H9 (cell line): ENCODE measurements around the gene PLXNA4. TPM values are rescaled to one million over a fixed set of nuclear protein-coding genes. Genes with fewer than 3 reads are reported as not detected.

Experiments used
- DNase-seq: peaks from one replicate; pipeline ENCODE4 v3.0.0-alpha.2; 2017
- H2AFZ ChIP-seq: one replicate; pipeline ENCODE4 v1.6.1; 2013; ENCODE audit warnings: mild to moderate bottlenecking, low read length, control low read depth, moderate library complexity
- H2AK5ac ChIP-seq: 2 replicates; pipeline ENCODE4 v1.6.1; 2013; ENCODE audit warnings: low read length, control low read depth, mixed read lengths; ENCODE audit not compliant: insufficient read length
- H2BK120ac ChIP-seq: one replicate; pipeline ENCODE4 v1.6.1; 2013; ENCODE audit warnings: low read depth, mild to moderate bottlenecking, low read length, control low read depth, inconsistent platforms; ENCODE audit not compliant: poor library complexity, severe bottlenecking
- H2BK12ac ChIP-seq: 2 replicates; pipeline ENCODE4 v1.6.1; 2013; ENCODE audit warnings: low read length, control low read depth, mixed read lengths, low read depth; ENCODE audit not compliant: insufficient read length
- H2BK15ac ChIP-seq: 2 replicates; pipeline ENCODE4 v1.6.1; 2013; ENCODE audit warnings: low read depth, low read length, control low read depth
- H2BK20ac ChIP-seq: one replicate; pipeline ENCODE4 v1.6.1; 2013; ENCODE audit warnings: low read depth, mild to moderate bottlenecking, low read length, control low read depth, inconsistent platforms; ENCODE audit not compliant: poor library complexity, severe bottlenecking
- H2BK5ac ChIP-seq: 2 replicates; pipeline ENCODE4 v1.6.1; 2013; ENCODE audit warnings: low read length, control low read depth, mixed read lengths; ENCODE audit not compliant: insufficient read length
- H3K14ac ChIP-seq: 2 replicates; pipeline ENCODE4 v1.6.1; 2013; ENCODE audit warnings: low read length, control low read depth; ENCODE audit not compliant: insufficient read depth
- H3K18ac ChIP-seq: 2 replicates; pipeline ENCODE4 v1.6.1; 2013; ENCODE audit warnings: low read depth, mild to moderate bottlenecking, mixed read lengths, low read length, control low read depth; ENCODE audit not compliant: insufficient read length
- H3K23ac ChIP-seq: 2 replicates; pipeline ENCODE4 v1.6.1; 2013; ENCODE audit warnings: low read length, control low read depth, mixed read lengths, low read depth; ENCODE audit not compliant: insufficient read length
- H3K23me2 ChIP-seq: 2 replicates; pipeline ENCODE4 v1.6.1; 2013; ENCODE audit warnings: low read depth, mild to moderate bottlenecking, mixed read lengths, low read length, control low read depth; ENCODE audit not compliant: insufficient read length, poor library complexity, severe bottlenecking
- H3K27ac ChIP-seq: 2 replicates; pipeline ENCODE4 v1.5.1; 2013; ENCODE audit warnings: low read length, control low read depth, mixed read lengths, low read depth; ENCODE audit not compliant: insufficient read length
- H3K27me3 ChIP-seq: 2 replicates; pipeline ENCODE4 v1.6.1; 2013; ENCODE audit warnings: low read length, control low read depth, inconsistent platforms; ENCODE audit not compliant: insufficient read depth
- H3K4ac ChIP-seq: 2 replicates; pipeline ENCODE4 v1.6.1; 2013; ENCODE audit warnings: low read depth, mild to moderate bottlenecking, control low read depth, inconsistent platforms, low read length, moderate library complexity
- H3K4me1 ChIP-seq: 2 replicates; pipeline ENCODE4 v1.6.1; 2013; ENCODE audit warnings: low read length, control low read depth, inconsistent platforms; ENCODE audit not compliant: insufficient read depth
- H3K4me2 ChIP-seq: 2 replicates; pipeline ENCODE4 v1.6.1; 2013; ENCODE audit warnings: low read length, control low read depth, mixed read lengths; ENCODE audit not compliant: insufficient read length, insufficient read depth
- H3K56ac ChIP-seq: 2 replicates; pipeline ENCODE4 v1.6.1; 2013; ENCODE audit warnings: low read depth, mild to moderate bottlenecking, mixed read lengths, low read length, control low read depth; ENCODE audit not compliant: insufficient read length
- H3K79me1 ChIP-seq: 2 replicates; pipeline ENCODE4 v1.6.1; 2013; ENCODE audit warnings: low read depth, mild to moderate bottlenecking, moderate library complexity, low read length, control low read depth, inconsistent platforms; ENCODE audit not compliant: insufficient read depth, poor library complexity, severe bottlenecking
- H3K79me2 ChIP-seq: 2 replicates; pipeline ENCODE4 v1.6.1; 2013; ENCODE audit warnings: low read length, control low read depth, inconsistent platforms; ENCODE audit not compliant: insufficient read depth
- H3K9ac ChIP-seq: 2 replicates; pipeline ENCODE4 v1.6.1; 2013; ENCODE audit warnings: low read length, control low read depth, mixed read lengths; ENCODE audit not compliant: insufficient read length; ENCODE audit errors: extremely low read depth
- H3K9me3 ChIP-seq: one replicate; pipeline ENCODE4 v1.6.1; 2013; ENCODE audit warnings: low read depth, low read length, inconsistent platforms; ENCODE audit not compliant: control insufficient read depth
- H3T11ph ChIP-seq: one replicate; pipeline ENCODE4 v1.6.1; 2013; ENCODE audit warnings: mild to moderate bottlenecking, low read length, control low read depth, inconsistent platforms
- H4K20me1 ChIP-seq: one replicate; pipeline ENCODE4 v1.6.1; 2013; ENCODE audit not compliant: control insufficient read depth, insufficient read length, insufficient read depth
- H4K5ac ChIP-seq: 2 replicates; pipeline ENCODE4 v1.6.1; 2013; ENCODE audit warnings: low read depth, mild to moderate bottlenecking, mixed read lengths, low read length, control low read depth; ENCODE audit not compliant: insufficient read length
- H4K8ac ChIP-seq: replicated peaks from 2 replicates; pipeline ENCODE4 v1.6.1; 2013; ENCODE audit warnings: low read length, control low read depth, mixed read lengths, low read depth; ENCODE audit not compliant: insufficient read length
- H4K91ac ChIP-seq: 2 replicates; pipeline ENCODE4 v1.6.1; 2013; ENCODE audit warnings: low read depth, mild to moderate bottlenecking, moderate library complexity, mixed read lengths, low read length, control low read depth; ENCODE audit not compliant: insufficient read length
- H3K27ac Mint-ChIP-seq, 3 experiments: 2 replicates in 2 of 3; 3 replicates in 1 of 3; pipeline ENCODE4 v1.8.0; 2020 to 2021; ENCODE audit warnings: mixed read lengths in 3 of 3, mild to moderate bottlenecking in 1 of 3, moderate library complexity in 1 of 3
- H3K27me3 Mint-ChIP-seq: 2 replicates; pipeline ENCODE4 v1.8.0; 2021; ENCODE audit warnings: low read depth, mild to moderate bottlenecking, moderate library complexity, mixed read lengths
- H3K36me3 Mint-ChIP-seq, 3 experiments: 2 replicates in 2 of 3; 3 replicates in 1 of 3; pipeline ENCODE4 v1.8.0; 2020 to 2021; ENCODE audit warnings: low read depth in 3 of 3, mixed read lengths in 3 of 3; ENCODE audit not compliant: insufficient read depth in 1 of 3
- H3K4me1 Mint-ChIP-seq, 2 experiments: 2 replicates each; pipeline ENCODE4 v1.8.0; 2020; ENCODE audit warnings: mixed read lengths in 2 of 2
- H3K4me3 Mint-ChIP-seq, 2 experiments: 2 replicates in 1 of 2; 3 replicates in 1 of 2; pipeline ENCODE4 v1.8.0; 2020 to 2021; ENCODE audit warnings: mild to moderate bottlenecking in 2 of 2, mixed read lengths in 2 of 2, moderate library complexity in 1 of 2
- H3K9me3 Mint-ChIP-seq, 2 experiments: 2 replicates in 1 of 2; 3 replicates in 1 of 2; pipeline ENCODE4 v1.8.0; 2020; ENCODE audit warnings: mild to moderate bottlenecking in 2 of 2, mixed read lengths in 2 of 2, moderate library complexity in 1 of 2
- CTCF ChIP-seq: fragments of 200-600 bp; sonication (generic); conservative IDR thresholded peaks from 3 replicates; pipeline ENCODE4 v1.8.0; 2021; ENCODE audit warnings: antibody characterized with exemption, mild to moderate bottlenecking
- WGBS: extraction: QIAGEN DNeasy Blood & Tissue Kit; methylation state at CpG from one replicate; pipeline ENCODE4 v1.1.7; 2013; ENCODE audit warnings: missing lambda C conversion rate, low lambda C conversion rate, mixed read lengths; ENCODE audit not compliant: insufficient read length; ENCODE audit errors: extremely low coverage; 5-methylcytosine and 5-hydroxymethylcytosine counted together
- total RNA-seq: library from RNA; stranded (reverse); gene quantifications from 2 replicates; pipeline ENCODE4 v1.2.1, GENCODE V29; 2021

Gene PLXNA4
- total RNA-seq, 1 experiment from 2014 or later: 0.35 TPM

- no peak for TF ChIP-seq CTCF
- Histone ChIP-seq H3K9me3 (no peaks in the 10 kb centered on the region), H3K4me1 (peaks cover 3% of the 10 kb centered on the region; the same call in 1 of the 2 replicates), H2AK5ac (no peak overlapping the region), H3K23ac (no peak overlapping the region), H3K79me1 (no peaks in the 10 kb centered on the region), H3K23me2 (no peaks in the 10 kb centered on the region), H3K79me2 (no peaks in the 10 kb centered on the region), H3K56ac (no peak overlapping the region), H2BK12ac (no peak overlapping the region), H3K14ac (no peak overlapping the region), H2BK15ac (no peak overlapping the region), H2BK20ac (no peak overlapping the region), H4K91ac (no peak overlapping the region), H3K27me3 (no peaks in the 10 kb centered on the region), H3K27ac (no peak overlapping the region), H3K4me2 (no peak overlapping the region), H2BK120ac (no peak overlapping the region), H2AFZ (no peak overlapping the region), H4K5ac (no peak overlapping the region), H3K9ac (no peak overlapping the region), H4K8ac (no peak overlapping the region), H3K18ac (no peak overlapping the region), H3T11ph (no peak overlapping the region), H2BK5ac (no peak overlapping the region), H4K20me1 (no peaks in the 10 kb centered on the region), H3K4ac (no peak overlapping the region)
- WGBS: no CpG with 5 or more reads among the region's 1 CpG
- no peak overlapping the region for H3K4me3 Mint-ChIP-seq
- H3K27me3 Mint-ChIP-seq: peaks cover 4% of the 10 kb centered on the region
- H3K27ac Mint-ChIP-seq: no peak overlapping the region
- H3K36me3 Mint-ChIP-seq: no peaks in the 10 kb centered on the region
- no peak for DNase-seq
- no peaks in the 10 kb centered on the region for H3K9me3 Mint-ChIP-seq
- H3K4me1 Mint-ChIP-seq: 0 out of 4 replicates have a peak, but pooled peaks cover 2 to 3% of the 10 kb centered on the region in 2 experiments
Observed at GRCh38 chr7:132601783-132602182, 25.5 kb upstream of the PLXNA4 start.
